Neural cell (in vitro differentiated cells): ENCODE measurements around the gene KIAA0586.

ENCODE experiments used
- CTCF ChIP-seq: fragments of 450-650 bp; IDR thresholded peaks from 2 replicates; pipeline ENCODE4 v1.5.1; 2014; ENCODE audit warnings: antibody characterized with exemption, mild to moderate bottlenecking, moderate library complexity; ENCODE audit not compliant: poor library complexity, severe bottlenecking
- EP300 ChIP-seq: fragments of 450-650 bp; conservative IDR thresholded peaks from 2 replicates; pipeline ENCODE4 v1.6.1; 2014; ENCODE audit warnings: antibody characterized with exemption, mild to moderate bottlenecking, moderate library complexity; ENCODE audit not compliant: poor library complexity, severe bottlenecking
- EZH2 ChIP-seq: fragments of 200-600, 300-800 bp; shearing (Covaris generic), sonication (generic); IDR thresholded peaks from 2 replicates; pipeline ENCODE4 v1.6.1; 2014; ENCODE audit warnings: antibody characterized with exemption, low read length, borderline replicate concordance, mild to moderate bottlenecking; ENCODE audit not compliant: insufficient read depth, poor library complexity, severe bottlenecking
- MXI1 ChIP-seq: fragments of 450-650 bp; conservative IDR thresholded peaks from 2 replicates; pipeline ENCODE4 v1.6.1; 2014; ENCODE audit warnings: antibody characterized with exemption, mild to moderate bottlenecking; ENCODE audit not compliant: poor library complexity, severe bottlenecking
- POLR2AphosphoS5 ChIP-seq: IDR thresholded peaks from 2 replicates; pipeline ENCODE4 v1.6.1; 2012
- RAD21 ChIP-seq: fragments of 450-650 bp; conservative IDR thresholded peaks from 2 replicates; pipeline ENCODE4 v1.6.1; 2014; ENCODE audit warnings: antibody characterized with exemption, mild to moderate bottlenecking, moderate library complexity
- REST ChIP-seq: IDR thresholded peaks from 2 replicates; pipeline ENCODE4 v1.6.1; 2012; ENCODE audit warnings: borderline replicate concordance
- SMC3 ChIP-seq: fragments of 450-650 bp; conservative IDR thresholded peaks from 2 replicates; pipeline ENCODE4 v1.6.1; 2014; ENCODE audit warnings: antibody characterized with exemption, mild to moderate bottlenecking, moderate library complexity; ENCODE audit not compliant: poor library complexity
- TAF1 ChIP-seq: IDR thresholded peaks from 2 replicates; pipeline ENCODE4 v1.6.1; 2012; ENCODE audit warnings: low read depth

GRCh38 chr14:58469309-58469708 is 41.8 kb downstream of the KIAA0586 start:
- no peak for TF ChIP-seq REST
- TF ChIP-seq RAD21 = no peak
- no peak for TF ChIP-seq POLR2AphosphoS5
- no peak for TF ChIP-seq CTCF
- no peak for TF ChIP-seq SMC3
- no peak for TF ChIP-seq EP300
- no peak for TF ChIP-seq EZH2
- no peak for TF ChIP-seq MXI1
- no peak for TF ChIP-seq TAF1
